B cell (primary cell): ENCODE results near the gene MICU1.

Experiments used
- EZH2 ChIP-seq: IDR thresholded peaks from 2 replicates; pipeline ENCODE4 v1.6.1; 2012; ENCODE audit warnings: borderline replicate concordance, low read depth, mild to moderate bottlenecking, moderate library complexity, low read length; ENCODE audit not compliant: insufficient read depth, poor library complexity, severe bottlenecking
- TF ChIP-seq, protein P1 (sequence below): fragments of 200-600 bp; IDR thresholded peaks from one replicate; pipeline ENCODE4 v1.8.0; 2022; ENCODE audit warnings: antibody characterized with exemption, mild to moderate bottlenecking

DNA sequence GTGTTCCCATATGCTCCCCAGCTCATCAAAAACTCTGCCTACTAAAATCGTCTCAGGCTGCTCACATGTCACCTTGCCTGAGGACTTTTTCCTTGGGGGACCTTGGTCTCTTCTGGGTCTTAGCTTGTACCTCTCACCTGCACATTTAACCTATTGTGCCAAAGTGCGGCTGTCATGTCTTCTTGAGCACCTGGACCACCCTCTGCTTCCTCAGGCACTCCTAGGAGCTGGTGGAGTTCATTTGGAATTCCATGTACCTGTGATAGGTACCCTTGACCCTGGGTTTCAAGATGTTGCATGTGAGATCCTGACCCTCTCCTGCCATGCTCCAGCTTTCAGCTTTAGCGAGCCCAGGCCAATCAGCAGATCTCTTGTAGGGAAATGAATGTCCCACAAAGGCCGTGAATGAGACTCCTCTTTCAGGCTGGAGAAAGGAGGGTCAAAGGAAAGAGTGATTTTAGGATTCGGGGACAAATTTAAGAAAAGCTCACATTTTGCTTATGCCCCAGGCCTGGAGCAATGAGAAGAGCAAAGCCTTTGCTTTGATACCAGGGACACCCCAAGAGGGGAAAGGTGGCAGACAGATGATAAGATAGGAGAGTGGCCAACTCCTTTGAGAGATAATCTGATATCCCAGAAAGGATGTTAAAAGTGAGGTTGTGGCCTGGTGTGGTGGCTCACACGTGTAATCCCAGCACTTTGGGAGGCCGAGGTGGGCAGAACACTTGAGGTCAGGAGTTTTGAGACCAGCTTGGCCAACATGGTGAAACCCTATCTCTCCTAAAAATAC is 260.6 kb downstream of the MICU1 start:
- TF ChIP-seq, protein P1, sequence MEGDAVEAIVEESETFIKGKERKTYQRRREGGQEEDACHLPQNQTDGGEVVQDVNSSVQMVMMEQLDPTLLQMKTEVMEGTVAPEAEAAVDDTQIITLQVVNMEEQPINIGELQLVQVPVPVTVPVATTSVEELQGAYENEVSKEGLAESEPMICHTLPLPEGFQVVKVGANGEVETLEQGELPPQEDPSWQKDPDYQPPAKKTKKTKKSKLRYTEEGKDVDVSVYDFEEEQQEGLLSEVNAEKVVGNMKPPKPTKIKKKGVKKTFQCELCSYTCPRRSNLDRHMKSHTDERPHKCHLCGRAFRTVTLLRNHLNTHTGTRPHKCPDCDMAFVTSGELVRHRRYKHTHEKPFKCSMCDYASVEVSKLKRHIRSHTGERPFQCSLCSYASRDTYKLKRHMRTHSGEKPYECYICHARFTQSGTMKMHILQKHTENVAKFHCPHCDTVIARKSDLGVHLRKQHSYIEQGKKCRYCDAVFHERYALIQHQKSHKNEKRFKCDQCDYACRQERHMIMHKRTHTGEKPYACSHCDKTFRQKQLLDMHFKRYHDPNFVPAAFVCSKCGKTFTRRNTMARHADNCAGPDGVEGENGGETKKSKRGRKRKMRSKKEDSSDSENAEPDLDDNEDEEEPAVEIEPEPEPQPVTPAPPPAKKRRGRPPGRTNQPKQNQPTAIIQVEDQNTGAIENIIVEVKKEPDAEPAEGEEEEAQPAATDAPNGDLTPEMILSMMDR = no peak
- TF ChIP-seq EZH2 = no peak
